CD14-positive monocyte (primary cell): ENCODE measurements around the gene DDR1. TPM values are rescaled to one million over a fixed set of nuclear protein-coding genes. Genes with fewer than 3 reads are reported as not detected.

Source experiments
- DNase-seq, 3 donors: peaks; one replicate each; pipeline ENCODE4 v3.0.0-alpha.2; 2011 to 2022
- H2AFZ ChIP-seq: 2 replicates; pipeline ENCODE4 v1.6.0; 2012; ENCODE audit warnings: mild to moderate bottlenecking, low read depth, low read length, inconsistent platforms; ENCODE audit not compliant: insufficient read depth, poor library complexity, severe bottlenecking
- H3K27ac ChIP-seq, 2 donors: 1 replicate in 1 of 2; 2 replicates in 1 of 2; pipeline ENCODE4 v1.5.1; 2012 to 2013; ENCODE audit warnings: low read length in 2 of 2, control low read depth in 1 of 2, inconsistent platforms in 1 of 2, low read depth in 1 of 2, mild to moderate bottlenecking in 1 of 2
- H3K27me3 ChIP-seq, 2 donors: one replicate each; pipeline versions ENCODE4 v1.6.0 to v1.6.1; 2011 to 2013; ENCODE audit warnings: low read length in 2 of 2; ENCODE audit not compliant: control insufficient read depth in 2 of 2, insufficient read depth in 2 of 2
- H3K36me3 ChIP-seq, 2 donors: replicated peaks in 1 of 2; 1 replicate in 1 of 2; 2 replicates in 1 of 2; pipeline versions ENCODE4 v1.5.1 to v1.6.1; 2012 to 2013; ENCODE audit warnings: low read length in 2 of 2, control low read depth in 1 of 2, inconsistent platforms in 1 of 2, mild to moderate bottlenecking in 1 of 2; ENCODE audit not compliant: insufficient read depth in 2 of 2, control insufficient read depth in 1 of 2
- H3K4me1 ChIP-seq, 2 donors: 1 replicate in 1 of 2; 2 replicates in 1 of 2; pipeline versions ENCODE4 v1.5.1 to v1.6.1; 2012 to 2013; ENCODE audit warnings: low read length in 2 of 2, control low read depth in 1 of 2, inconsistent platforms in 1 of 2, mild to moderate bottlenecking in 1 of 2, moderate library complexity in 1 of 2; ENCODE audit not compliant: insufficient read depth in 2 of 2, control insufficient read depth in 1 of 2
- H3K4me2 ChIP-seq: replicated peaks from 2 replicates; pipeline ENCODE3; 2012; ENCODE audit warnings: low read length, moderate library complexity, mild to moderate bottlenecking; ENCODE audit not compliant: poor library complexity, severe bottlenecking; ENCODE audit errors: extremely low read depth
- H3K4me3 ChIP-seq, 3 experiments: fragments of 200-600 bp in 1 of 3; sonication (generic) in 1 of 3; replicated peaks in 1 of 3; 1 replicate in 2 of 3; 2 replicates in 1 of 3; pipeline ENCODE4 v1.5.1; 2011 to 2013; ENCODE audit warnings: low read length in 3 of 3, mild to moderate bottlenecking in 3 of 3, control low read depth in 2 of 3, low read depth in 2 of 3, inconsistent platforms in 1 of 3, moderate library complexity in 1 of 3
- H3K79me2 ChIP-seq: 2 replicates; pipeline ENCODE4 v1.6.0; 2012; ENCODE audit warnings: mild to moderate bottlenecking, control low read depth, inconsistent platforms, low read length, moderate library complexity; ENCODE audit not compliant: insufficient read depth
- H3K9ac ChIP-seq: 2 replicates; pipeline ENCODE4 v1.6.0; 2017; ENCODE audit warnings: low read length, mild to moderate bottlenecking; ENCODE audit not compliant: insufficient read depth, poor library complexity, severe bottlenecking
- H3K9me3 ChIP-seq, 2 donors: replicated peaks in 1 of 2; 1 replicate in 1 of 2; 2 replicates in 1 of 2; pipeline versions ENCODE4 v1.5.1 to v1.6.1; 2012 to 2013; ENCODE audit warnings: low read length in 2 of 2, control low read depth in 1 of 2; ENCODE audit not compliant: control insufficient read depth in 1 of 2, insufficient read depth in 1 of 2
- H4K20me1 ChIP-seq: 2 replicates; pipeline ENCODE4 v1.6.0; 2012; ENCODE audit warnings: mild to moderate bottlenecking, low read length, control low read depth, moderate library complexity; ENCODE audit not compliant: insufficient read depth
- H3K27ac Mint-ChIP-seq, 7 donors: one replicate each; pipeline ENCODE4 v1.8.0; 2020; ENCODE audit warnings: mild to moderate bottlenecking in 7 of 7, mixed read lengths in 7 of 7, moderate library complexity in 6 of 7, inconsistent platforms in 2 of 7
- H3K27me3 Mint-ChIP-seq, 3 donors: one replicate each; pipeline ENCODE4 v1.8.0; 2021 to 2022; ENCODE audit warnings: low read depth in 3 of 3, mild to moderate bottlenecking in 3 of 3, mixed read lengths in 3 of 3, moderate library complexity in 3 of 3, inconsistent platforms in 1 of 3
- H3K36me3 Mint-ChIP-seq, 2 donors: one replicate each; pipeline ENCODE4 v1.8.0; 2020; ENCODE audit warnings: mixed read lengths in 2 of 2, inconsistent platforms in 1 of 2, mild to moderate bottlenecking in 1 of 2
- H3K4me1 Mint-ChIP-seq: one replicate; pipeline ENCODE4 v1.8.0; 2020; ENCODE audit warnings: mild to moderate bottlenecking, mixed read lengths
- H3K4me3 Mint-ChIP-seq, 2 donors: one replicate each; pipeline ENCODE4 v1.8.0; 2020; ENCODE audit warnings: mild to moderate bottlenecking in 2 of 2, mixed read lengths in 2 of 2, moderate library complexity in 1 of 2
- H3K9me3 Mint-ChIP-seq, 7 donors: one replicate each; pipeline ENCODE4 v1.8.0; 2020 to 2022; ENCODE audit warnings: mixed read lengths in 7 of 7, mild to moderate bottlenecking in 6 of 7, moderate library complexity in 6 of 7, inconsistent platforms in 2 of 7
- CTCF ChIP-seq: fragments of 200-600 bp; IDR thresholded peaks from one replicate; pipeline ENCODE4 v1.8.0; 2022; ENCODE audit warnings: antibody characterized with exemption, mild to moderate bottlenecking
- WGBS: methylation state at CpG from one replicate; pipeline ENCODE4 v1.1.5; 2013; ENCODE audit warnings: missing lambda C conversion rate; ENCODE audit not compliant: insufficient coverage; 5-methylcytosine and 5-hydroxymethylcytosine counted together
- intact Hi-C, 2 donors: fragments of 100-400 bp; cut with micrococcal nuclease; formaldehyde crosslinking; loops; one replicate each; pipeline versions ENCODE4 v1.15.0 to v1.15.1; 2023
- polyA plus RNA-seq, 3 donors: library from polyadenylated mRNA; depleted of rRNA in 1 of 3; unstranded in 2 of 3; stranded (reverse) in 1 of 3; fragments of 300-500 nt in 2 of 3; fragments of >200 nt in 1 of 3; fragmentation: Illumina TruSeq in 2 of 3; gene quantifications; 1 replicate in 2 of 3; 2 replicates in 1 of 3; pipeline ENCODE4 v1.2.3, GENCODE V29; 2012 to 2021

Gene DDR1
- polyA plus RNA-seq, 3 donors: 0.39 to 1.0 (median 0.51) TPM

- Histone ChIP-seq H3K9ac (no peak overlapping the region), H3K4me2 (no peak overlapping the region), H3K79me2 (no peaks in the 10 kb centered on the region), H3K27me3 (peaks cover 4 to 33% of the 10 kb centered on the region in 2 donors), H2AFZ (no peak overlapping the region), H3K9me3 (no peaks in the 10 kb centered on the region), H3K36me3 (no peaks in the 10 kb centered on the region), H4K20me1 (no peaks in the 10 kb centered on the region), H3K4me3 (no peak overlapping the region), H3K4me1 (peaks cover 9 to 11% of the 10 kb centered on the region in 2 donors), H3K27ac (no peak overlapping the region)
- WGBS: 92% methylated on average over 2 of the region's 6 CpGs
- H3K4me1 Mint-ChIP-seq: peaks cover 21% of the 10 kb centered on the region
- peaks cover 22 to 45% (median 28%) of the 10 kb centered on the region in 3 donors for H3K27me3 Mint-ChIP-seq
- DNase-seq: no peak
- H3K27ac Mint-ChIP-seq: no peak overlapping the region
- intact Hi-C loops: no loop called here
- peaks cover 0 to 2% (median 0%) of the 10 kb centered on the region in 7 donors for H3K9me3 Mint-ChIP-seq
- TF ChIP-seq CTCF: no peak
- H3K36me3 Mint-ChIP-seq: peaks cover 0 to 4% of the 10 kb centered on the region in 2 donors
- no peak overlapping the region for H3K4me3 Mint-ChIP-seq
These were observed 3.8 kb downstream of the DDR1 start for GRCh38 chr6:30887901-30888815.

DNA sequence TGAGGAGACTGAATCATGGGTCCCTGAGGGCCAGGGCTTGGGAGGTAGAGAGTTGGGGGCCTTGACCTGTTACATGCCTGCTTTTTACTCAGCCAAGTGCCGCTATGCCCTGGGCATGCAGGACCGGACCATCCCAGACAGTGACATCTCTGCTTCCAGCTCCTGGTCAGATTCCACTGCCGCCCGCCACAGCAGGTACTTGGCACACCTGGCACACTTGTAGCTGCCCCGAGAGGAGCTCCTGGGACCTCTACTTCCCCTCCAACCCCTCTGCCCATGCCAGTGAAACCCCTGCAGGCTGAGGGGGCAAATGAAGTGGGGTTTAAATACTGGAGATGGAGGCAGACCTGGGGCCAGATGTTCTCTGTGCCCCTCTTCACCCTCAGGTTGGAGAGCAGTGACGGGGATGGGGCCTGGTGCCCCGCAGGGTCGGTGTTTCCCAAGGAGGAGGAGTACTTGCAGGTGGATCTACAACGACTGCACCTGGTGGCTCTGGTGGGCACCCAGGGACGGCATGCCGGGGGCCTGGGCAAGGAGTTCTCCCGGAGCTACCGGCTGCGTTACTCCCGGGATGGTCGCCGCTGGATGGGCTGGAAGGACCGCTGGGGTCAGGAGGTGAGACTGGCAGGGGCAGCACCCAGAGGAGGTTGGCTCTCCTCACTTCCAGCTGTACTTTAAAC lies 4.6 kb downstream of the DDR1 start:
- no peaks in the 10 kb centered on the region for H3K9me3 Mint-ChIP-seq
- Histone ChIP-seq H3K36me3 (no peaks in the 10 kb centered on the region), H3K79me2 (no peaks in the 10 kb centered on the region), H4K20me1 (no peaks in the 10 kb centered on the region), H3K9ac (no peak overlapping the region), H3K4me3 (no peak overlapping the region), H3K4me2 (no peak overlapping the region), H3K27ac (no peak overlapping the region), H3K4me1 (peaks cover 7 to 9% of the 10 kb centered on the region in 2 donors), H2AFZ (no peak overlapping the region), H3K27me3 (peaks cover 4 to 25% of the 10 kb centered on the region in 2 donors), H3K9me3 (no peaks in the 10 kb centered on the region)
- peaks cover 16 to 37% (median 21%) of the 10 kb centered on the region in 3 donors for H3K27me3 Mint-ChIP-seq
- H3K4me1 Mint-ChIP-seq: peaks cover 14% of the 10 kb centered on the region
- no peak for TF ChIP-seq CTCF
- 97% methylated on average over 12 of the region's 18 CpGs for WGBS
- peak overlapping the region in 1 of 7 donors; percentile 18 for H3K27ac Mint-ChIP-seq
- intact Hi-C loops: no loop called here
- peaks cover 0 to 4% of the 10 kb centered on the region in 2 donors for H3K36me3 Mint-ChIP-seq
- no peak for DNase-seq
- no peak overlapping the region for H3K4me3 Mint-ChIP-seq
